HCT116 (cell line): ENCODE measurements around the gene PTDSS2. TPM values are rescaled to one million over a fixed set of nuclear protein-coding genes. Genes with fewer than 3 reads are reported as not detected.

ENCODE experiments used
- ATAC-seq: fragments of 200-7000 bp; cut with Tn5 transposase; 2 replicates; pipeline ENCODE4 v1.9.1; 2020; ENCODE audit warnings: mild to moderate bottlenecking, moderate library complexity
- BruUV-seq: library from RNA; stranded (reverse); fragments of 400-500 nt; replicated peaks from 2 replicates; lab custom pipeline; 2021; lab: Mats Ljungman, UMichigan
- CTCF ChIA-PET: fragments of 300-600 bp; sonication (Branson Sonifier 250); formaldehyde crosslinking; loops from one replicate; lab custom pipeline; 2021; ENCODE audit warnings: antibody characterized with exemption; lab: Charles Lee
- POLR2A ChIA-PET: fragments of 300-600, 350-600 bp; sonication (Branson Sonifier 250); formaldehyde crosslinking; loops from one replicate; lab custom pipeline; 2021; ENCODE audit warnings: antibody characterized with exemption; lab: Charles Lee
- RAD21 ChIA-PET, 2 experiments: fragments of 300-600 bp; sonication (Branson Sonifier 250); formaldehyde crosslinking; loops; one replicate each; lab custom pipeline; 2023; ENCODE audit warnings: low total read pairs in 2 of 2; ENCODE audit not compliant: uncharacterized antibody in 2 of 2, unreplicated experiment in 2 of 2, low non-redundant PET in 1 of 2; lab: Charles Lee
- DNase-seq: peaks from one replicate; pipeline ENCODE4 v3.0.0-alpha.2; 2010; ENCODE audit warnings: low read depth, low spot score
- H2AFZ ChIP-seq: fragments of 200-600 bp; shearing (Covaris generic), sonication (generic); 2 replicates; pipeline ENCODE4 v1.6.1; 2017; ENCODE audit warnings: low read depth, mixed run types, mixed read lengths, antibody characterized with exemption, low read length; ENCODE audit not compliant: poor library complexity, severe bottlenecking
- H3K27ac ChIP-seq: 2 replicates; pipeline ENCODE4 v1.5.1; 2012; ENCODE audit warnings: low read depth, low read length
- H3K27me3 ChIP-seq: fragments of 200-600 bp; sonication (generic); 2 replicates; pipeline ENCODE4 v1.6.1; 2016; ENCODE audit warnings: mixed run types, low read length, mixed read lengths; ENCODE audit not compliant: insufficient read depth
- H3K36me3 ChIP-seq, 2 experiments: fragments of 200-500 bp in 1 of 2; fragments of 200-600 bp in 1 of 2; sonication (Bioruptor generic) in 1 of 2; sonication (generic) in 1 of 2; 2 replicates each; pipeline versions ENCODE4 v1.5.1 to v1.6.1; 2014 to 2016; ENCODE audit warnings: low read length in 2 of 2, inconsistent platforms in 1 of 2, mixed read lengths in 1 of 2, mixed run types in 1 of 2; ENCODE audit not compliant: insufficient read depth in 2 of 2, control insufficient read depth in 1 of 2
- H3K4me1 ChIP-seq, 2 experiments: fragments of 200-600 bp in 1 of 2; sonication (generic) in 1 of 2; 2 replicates each; pipeline versions ENCODE4 v1.5.1 to v1.6.1; 2012 to 2017; ENCODE audit warnings: low read length in 2 of 2, inconsistent platforms in 1 of 2, mild to moderate bottlenecking in 1 of 2, mixed read lengths in 1 of 2, mixed run types in 1 of 2, moderate library complexity in 1 of 2; ENCODE audit not compliant: insufficient read depth in 2 of 2, control insufficient read depth in 1 of 2
- H3K4me2 ChIP-seq: fragments of 200-600 bp; sonication (generic); 2 replicates; pipeline ENCODE4 v1.6.1; 2017; ENCODE audit warnings: mixed run types, low read length, mixed read lengths
- H3K4me3 ChIP-seq, 2 experiments: fragments of 200-600 bp in 1 of 2; sonication (generic) in 1 of 2; replicated peaks in 1 of 2; 2 replicates each; pipeline ENCODE4 v1.5.1; 2011 to 2016; ENCODE audit warnings: low read length in 2 of 2, control low read depth in 1 of 2, low read depth in 1 of 2, mild to moderate bottlenecking in 1 of 2, mixed read lengths in 1 of 2, mixed run types in 1 of 2
- H3K79me2 ChIP-seq: fragments of 200-600 bp; sonication (generic); 2 replicates; pipeline ENCODE4 v1.6.1; 2017; ENCODE audit warnings: mild to moderate bottlenecking, mixed run types, low read length, moderate library complexity, mixed read lengths; ENCODE audit not compliant: insufficient read depth
- H3K9ac ChIP-seq: fragments of 200-600 bp; sonication (generic); 2 replicates; pipeline ENCODE4 v1.6.1; 2016; ENCODE audit warnings: low read length, mixed read lengths
- H3K9me2 ChIP-seq: fragments of 200-600 bp; sonication (generic), shearing (Covaris generic); 2 replicates; pipeline ENCODE4 v1.6.1; 2017; ENCODE audit warnings: mixed run types, mild to moderate bottlenecking, moderate library complexity; ENCODE audit not compliant: insufficient read depth
- H3K9me3 ChIP-seq, 2 experiments: fragments of 200-500 bp in 1 of 2; fragments of 200-600 bp in 1 of 2; sonication (Bioruptor generic) in 1 of 2; sonication (generic) in 1 of 2; 2 replicates each; pipeline ENCODE4 v1.6.1; 2014 to 2017; ENCODE audit warnings: low read length in 2 of 2, mixed read lengths in 2 of 2, inconsistent platforms in 1 of 2, low read depth in 1 of 2, mild to moderate bottlenecking in 1 of 2, mixed run types in 1 of 2, moderate library complexity in 1 of 2; ENCODE audit not compliant: control insufficient read depth in 1 of 2, insufficient read depth in 1 of 2
- H4K20me1 ChIP-seq: fragments of 200-600 bp; sonication (generic), shearing (Covaris generic); 2 replicates; pipeline ENCODE4 v1.6.1; 2017; ENCODE audit warnings: mixed run types, mild to moderate bottlenecking, moderate library complexity; ENCODE audit not compliant: insufficient read depth
- ATF3 ChIP-seq: IDR thresholded peaks from 2 replicates; pipeline ENCODE4 v1.6.1; 2012
- CBX3 ChIP-seq: IDR thresholded peaks from 2 replicates; pipeline ENCODE4 v1.6.1; 2012; ENCODE audit warnings: low read depth
- CTCF ChIP-seq, 3 experiments: fragments of 200-600 bp in 1 of 3; sonication (generic) in 1 of 3; IDR thresholded peaks in 2 of 3; conservative IDR thresholded peaks in 1 of 3; 2 replicates each; pipeline ENCODE4 v1.5.1; 2012 to 2017; ENCODE audit warnings: low read depth in 2 of 3, low read length in 2 of 3, antibody characterized with exemption in 1 of 3, borderline replicate concordance in 1 of 3, control low read depth in 1 of 3, mild to moderate bottlenecking in 1 of 3, mixed read lengths in 1 of 3, mixed run types in 1 of 3, moderate library complexity in 1 of 3; ENCODE audit not compliant: insufficient read depth in 1 of 3
- ELF1 ChIP-seq: IDR thresholded peaks from 2 replicates; pipeline ENCODE4 v1.6.1; 2012; ENCODE audit warnings: low read depth, borderline replicate concordance
- EZH2 ChIP-seq: fragments of 200-600 bp; sonication (generic); IDR thresholded peaks from 2 replicates; pipeline ENCODE4 v1.6.1; 2017; ENCODE audit warnings: antibody characterized with exemption, mixed run types
- EZH2phosphoT487 ChIP-seq: fragments of 200-600 bp; IDR thresholded peaks from 2 replicates; pipeline ENCODE4 v1.6.1; 2018; ENCODE audit warnings: antibody characterized with exemption, borderline replicate concordance
- FOSL1 ChIP-seq: IDR thresholded peaks from 2 replicates; pipeline ENCODE4 v1.6.1; 2012; ENCODE audit warnings: low read depth
- RAD21 ChIP-seq: IDR thresholded peaks from 2 replicates; pipeline ENCODE4 v1.6.1; 2012; ENCODE audit warnings: low read depth, mild to moderate bottlenecking
- SIN3A ChIP-seq: IDR thresholded peaks from 2 replicates; pipeline ENCODE4 v1.6.1; 2012; ENCODE audit warnings: low read depth
- SP1 ChIP-seq: IDR thresholded peaks from 2 replicates; pipeline ENCODE4 v1.6.1; 2012; ENCODE audit warnings: low read depth
- TCF7L2 ChIP-seq: IDR thresholded peaks from 2 replicates; pipeline ENCODE4 v1.7.0; 2011; ENCODE audit warnings: borderline replicate concordance, inconsistent platforms; ENCODE audit not compliant: insufficient read depth, insufficient read length; ENCODE audit errors: extremely low read depth
- ZFX ChIP-seq: fragments of 450-650 bp; IDR thresholded peaks from 2 replicates; pipeline ENCODE4 v1.6.1; 2017
- ZNF274 ChIP-seq: fragments of 200-500 bp; sonication (Bioruptor generic); IDR thresholded peaks from 2 replicates; pipeline ENCODE4 v1.6.1; 2014; ENCODE audit warnings: mild to moderate bottlenecking, low read depth, low read length, inconsistent platforms
- intact Hi-C: fragments of 100-400 bp; cut with micrococcal nuclease; formaldehyde crosslinking; loops from 2 replicates; pipeline ENCODE4 v1.10.0; 2022
- total RNA-seq: library from RNA; stranded (reverse); gene quantifications from one replicate; pipeline ENCODE4 v1.2.1, GENCODE V29; 2021; ENCODE audit not compliant: unreplicated experiment
- TF ChIP-seq, protein P1 (sequence below): IDR thresholded peaks from 2 replicates; pipeline ENCODE4 v1.6.1; 2011; ENCODE audit warnings: mild to moderate bottlenecking, low read length, moderate library complexity; ENCODE audit not compliant: insufficient replicate concordance; ENCODE audit errors: extremely low read depth
- TF ChIP-seq, protein P2 (sequence below): IDR thresholded peaks from 2 replicates; pipeline ENCODE4 v1.6.1; 2012

PTDSS2 gene
- total RNA-seq, 1 experiment from 2014 or later, result 40.1 TPM

- intact Hi-C loops, result no loop called here
- H3K4me3 ChIP-seq, result no peak overlapping the region
- no peaks in the 10 kb centered on the region for H3K9me2 ChIP-seq
- H3K79me2 ChIP-seq, result no peaks in the 10 kb centered on the region
- H3K27me3 ChIP-seq, result no peaks in the 10 kb centered on the region
- no peaks in the 10 kb centered on the region for H4K20me1 ChIP-seq
- no peak overlapping the region for H2AFZ ChIP-seq
- no peaks in the 10 kb centered on the region for H3K4me1 ChIP-seq
- H3K9me3 ChIP-seq, result no peaks in the 10 kb centered on the region; a peak in 1 of 4 replicates
- H3K9ac ChIP-seq, result no peak overlapping the region
- no peak for ATAC-seq
- H3K36me3 ChIP-seq, result peaks cover 0 to under 1% of the 10 kb centered on the region in 2 experiments; a peak in 1 of 4 replicates
- no peak for DNase-seq
- RAD21 ChIA-PET, result no interaction called here
- no peak for TF ChIP-seq EZH2
- TF ChIP-seq, protein P1, sequence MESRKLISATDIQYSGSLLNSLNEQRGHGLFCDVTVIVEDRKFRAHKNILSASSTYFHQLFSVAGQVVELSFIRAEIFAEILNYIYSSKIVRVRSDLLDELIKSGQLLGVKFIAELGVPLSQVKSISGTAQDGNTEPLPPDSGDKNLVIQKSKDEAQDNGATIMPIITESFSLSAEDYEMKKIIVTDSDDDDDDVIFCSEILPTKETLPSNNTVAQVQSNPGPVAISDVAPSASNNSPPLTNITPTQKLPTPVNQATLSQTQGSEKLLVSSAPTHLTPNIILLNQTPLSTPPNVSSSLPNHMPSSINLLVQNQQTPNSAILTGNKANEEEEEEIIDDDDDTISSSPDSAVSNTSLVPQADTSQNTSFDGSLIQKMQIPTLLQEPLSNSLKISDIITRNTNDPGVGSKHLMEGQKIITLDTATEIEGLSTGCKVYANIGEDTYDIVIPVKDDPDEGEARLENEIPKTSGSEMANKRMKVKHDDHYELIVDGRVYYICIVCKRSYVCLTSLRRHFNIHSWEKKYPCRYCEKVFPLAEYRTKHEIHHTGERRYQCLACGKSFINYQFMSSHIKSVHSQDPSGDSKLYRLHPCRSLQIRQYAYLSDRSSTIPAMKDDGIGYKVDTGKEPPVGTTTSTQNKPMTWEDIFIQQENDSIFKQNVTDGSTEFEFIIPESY, result no peak
- TF ChIP-seq ATF3, result no peak
- TF ChIP-seq CBX3, result no peak
- TF ChIP-seq SP1, result no peak
- TF ChIP-seq CTCF (IDR thresholded peaks at IDR 0.05 in 2 of 3, conservative IDR thresholded peaks at IDR 0.05 in 1 of 3; ENCODE audit: borderline replicate concordance in 1 of 3, insufficient read depth in 1 of 3, low read depth in 2 of 3, low read length in 2 of 3), result no peak
- TF ChIP-seq TCF7L2, result no peak
- TF ChIP-seq ZFX, result no peak
- no peak for TF ChIP-seq ZNF274
- TF ChIP-seq FOSL1, result no peak
- no peak for TF ChIP-seq ELF1
- TF ChIP-seq, protein P2, sequence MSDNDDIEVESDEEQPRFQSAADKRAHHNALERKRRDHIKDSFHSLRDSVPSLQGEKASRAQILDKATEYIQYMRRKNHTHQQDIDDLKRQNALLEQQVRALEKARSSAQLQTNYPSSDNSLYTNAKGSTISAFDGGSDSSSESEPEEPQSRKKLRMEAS, result no peak
- TF ChIP-seq EZH2phosphoT487, result no peak
- no peak for TF ChIP-seq SIN3A
- no peak for TF ChIP-seq RAD21
- H3K4me2 ChIP-seq, result no peak overlapping the region
- H3K27ac ChIP-seq, result no peak overlapping the region
- BruUV-seq, result no TSS peak
- CTCF ChIA-PET, result no interaction called here
- POLR2A ChIA-PET, result no interaction called here
Measured at GRCh38 chr11:526192-526591, 76.1 kb downstream of the PTDSS2 start.
